NB4 (cell line): ENCODE measurements around the gene TNKS1BP1.

ENCODE experiments used
- DNase-seq: peaks from one replicate; pipeline ENCODE4 v3.0.0; 2010; ENCODE audit warnings: low read depth
- H3K4me3 ChIP-seq: one replicate; pipeline ENCODE4 v1.5.1; 2011; ENCODE audit warnings: mild to moderate bottlenecking, low read depth, low read length, moderate library complexity
- CTCF ChIP-seq: IDR thresholded peaks from one replicate; pipeline ENCODE4 v1.5.1; 2012; ENCODE audit warnings: low read depth, low read length
- MAX ChIP-seq: IDR thresholded peaks from 2 replicates; pipeline ENCODE4 v1.6.1; 2011; ENCODE audit warnings: low read depth, low read length
- MYC ChIP-seq: IDR thresholded peaks from 2 replicates; pipeline ENCODE4 v1.6.1; 2011; ENCODE audit warnings: low read depth, low read length
- POLR2A ChIP-seq: IDR thresholded peaks from 2 replicates; pipeline ENCODE4 v1.6.1; 2011; ENCODE audit warnings: mild to moderate bottlenecking; ENCODE audit not compliant: insufficient read length; ENCODE audit errors: extremely low read depth

TNKS1BP1 gene

GRCh38 chr11:57335343-57336110 is 10.8 kb upstream of the TNKS1BP1 start, which contains the start of gene SSRP1:
TSS of gene SSRP1 (minus strand) at chr11:57335892. CDS start at chr11:57335121, 771 bp downstream.
- TF ChIP-seq POLR2A: peak; percentile 63
- TF ChIP-seq CTCF: no peak
- peak; percentile 92 for TF ChIP-seq MYC
- peak; percentile 72 for TF ChIP-seq MAX
- DNase-seq: peak; percentile 94
- peak within 1 kb of the TSS; percentile 96 for H3K4me3 ChIP-seq

- TF ChIP-seq MAX (no peak), CTCF (no peak), MYC (no peak), POLR2A (no peak)
- DNase-seq: no peak
- H3K4me3 ChIP-seq: peak overlapping the region; percentile 96
Measured at GRCh38 chr11:57335023-57335342, 10.2 kb upstream of the TNKS1BP1 start.

- TF ChIP-seq MYC: no peak
- TF ChIP-seq MAX: no peak
- TF ChIP-seq CTCF: no peak
- no peak for TF ChIP-seq POLR2A
- H3K4me3 ChIP-seq: no peak overlapping the region
- no peak for DNase-seq
Measured at GRCh38 chr11:57332694-57333440, 8.1 kb upstream of the TNKS1BP1 start.

GRCh38 chr11:57331720-57332119 is 7.0 kb upstream of the TNKS1BP1 start:
- no peak for DNase-seq
- TF ChIP-seq MAX (no peak), CTCF (no peak), MYC (no peak), POLR2A (no peak)
- no peak overlapping the region for H3K4me3 ChIP-seq

GRCh38 chr11:57330029-57330428 is 5.3 kb upstream of the TNKS1BP1 start:
- H3K4me3 ChIP-seq: no peak overlapping the region
- DNase-seq: no peak
- TF ChIP-seq MAX (no peak), POLR2A (no peak), MYC (no peak), CTCF (no peak)
